AG09309 (cell line): ENCODE measurements around the gene USP34.

Experiments
- DNase-seq: peaks from one replicate; pipeline ENCODE4 v3.0.0-alpha.2; 2010; ENCODE audit warnings: low read depth
- H3K4me3 ChIP-seq: 2 replicates; pipeline ENCODE4 v1.5.1; 2011; ENCODE audit warnings: mild to moderate bottlenecking, low read depth, low read length, moderate library complexity; ENCODE audit not compliant: control insufficient read depth
- CTCF ChIP-seq: IDR thresholded peaks from 2 replicates; pipeline ENCODE4 v1.5.1; 2011; ENCODE audit warnings: mild to moderate bottlenecking, low read depth, low read length, inconsistent platforms; ENCODE audit not compliant: insufficient read depth, control insufficient read depth; ENCODE audit errors: missing control alignments

Gene USP34

GRCh38 chr2:61277756-61278155 lies 193.1 kb downstream of the USP34 start:
- H3K4me3 ChIP-seq: no peak overlapping the region
- DNase-seq: no peak
- TF ChIP-seq CTCF: no peak

GRCh38 chr2:61275575-61276184 lies 195.2 kb downstream of the USP34 start:
- no peak for DNase-seq
- no peak overlapping the region for H3K4me3 ChIP-seq
- TF ChIP-seq CTCF: no peak

DNA sequence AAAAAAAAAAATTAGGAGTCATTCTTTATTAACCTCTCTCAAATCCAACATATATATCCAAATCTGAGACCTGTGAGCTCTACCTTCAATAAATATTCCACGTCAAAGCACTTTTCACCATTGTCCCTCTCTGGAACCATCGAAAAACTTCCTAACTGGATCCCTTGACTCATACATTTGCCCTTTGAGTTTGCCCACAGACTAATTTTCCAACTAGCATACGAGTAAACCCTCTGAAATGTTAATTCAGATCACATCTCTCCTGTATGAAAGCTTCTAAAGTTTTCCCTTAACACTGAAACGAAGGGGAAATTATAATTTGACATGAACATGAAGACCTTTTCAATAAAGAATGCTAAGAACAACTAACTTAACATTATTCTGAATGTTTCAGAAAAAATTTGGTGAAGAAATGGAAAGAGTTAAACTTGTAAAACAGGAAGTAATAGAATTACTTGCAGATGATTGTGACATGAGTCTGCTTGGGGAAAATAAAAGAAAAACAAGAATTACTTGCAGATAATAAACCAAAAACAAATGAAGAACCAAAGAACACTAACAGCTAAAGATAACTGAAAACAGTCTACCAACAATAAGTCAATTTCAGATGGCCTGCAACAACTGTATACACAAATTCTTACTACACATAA lies 198.3 kb downstream of the USP34 start:
- DNase-seq: no peak
- no peak overlapping the region for H3K4me3 ChIP-seq
- no peak for TF ChIP-seq CTCF

DNA sequence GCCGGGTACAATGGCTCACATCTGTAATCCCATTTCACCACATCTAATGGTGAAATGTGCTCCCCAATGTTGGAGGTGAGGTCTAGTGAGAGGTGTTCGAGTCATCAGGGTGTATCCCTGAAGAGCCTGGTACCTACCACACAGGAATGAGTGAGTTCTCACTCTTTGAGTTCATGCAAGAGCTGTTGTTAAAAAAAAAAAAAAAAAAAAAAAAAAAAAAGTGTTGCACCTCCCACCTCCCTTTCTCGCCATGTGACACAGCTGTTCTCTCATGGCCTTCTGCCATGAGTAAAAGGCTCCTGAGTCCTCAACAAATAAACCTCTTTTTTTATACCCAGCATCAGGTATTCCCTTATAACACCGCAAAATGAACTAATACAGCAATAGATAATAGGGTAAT lies 202.6 kb downstream of the USP34 start:
- H3K4me3 ChIP-seq: no peak overlapping the region
- no peak for TF ChIP-seq CTCF
- DNase-seq: no peak

DNA sequence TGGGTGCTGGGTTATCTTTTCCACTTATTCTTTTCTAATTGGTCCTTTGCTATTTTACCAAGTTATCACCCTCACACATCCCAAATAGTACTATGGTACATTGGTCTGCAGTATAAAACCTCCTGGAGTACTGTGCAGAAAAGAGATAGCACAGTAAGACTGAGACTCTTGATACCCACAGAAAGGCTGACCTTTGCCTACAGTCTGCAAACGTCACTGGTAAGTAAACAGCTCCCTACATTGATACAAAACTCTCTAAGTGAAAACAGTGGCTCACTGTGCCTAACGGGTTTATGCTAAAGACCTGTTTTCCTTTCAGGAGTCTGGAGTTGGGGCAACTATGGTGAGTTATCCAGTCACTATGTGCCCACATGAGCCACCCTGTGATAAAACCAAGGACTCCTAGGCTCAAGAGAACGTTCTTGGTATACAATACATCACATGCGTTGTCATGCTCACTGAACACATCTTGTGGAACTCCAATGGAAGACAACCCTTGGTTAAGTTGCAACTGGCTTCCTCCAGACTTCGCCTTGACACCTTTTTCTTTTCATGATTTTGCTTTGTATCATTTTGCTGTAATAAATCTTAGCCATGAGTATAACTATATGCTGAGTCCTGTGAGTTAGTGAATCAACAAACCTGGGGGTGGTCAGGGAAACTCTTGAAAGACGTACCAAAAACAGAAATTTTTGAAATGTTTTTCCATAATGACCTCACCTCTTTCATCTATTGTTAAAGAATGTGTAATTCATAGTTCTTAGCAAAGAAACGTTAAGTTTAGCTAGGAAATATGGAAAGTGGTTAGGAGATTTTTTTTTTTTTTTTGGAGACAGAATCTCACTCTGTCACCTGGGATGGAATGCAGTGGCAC lies 204.0 kb downstream of the USP34 start:
- no peak for DNase-seq
- no peak overlapping the region for H3K4me3 ChIP-seq
- no peak for TF ChIP-seq CTCF

- DNase-seq: no peak
- no peak overlapping the region for H3K4me3 ChIP-seq
- no peak for TF ChIP-seq CTCF
These were observed 207.1 kb downstream of the USP34 start for GRCh38 chr2:61263830-61264229.
